Neural crest cell (in vitro differentiated cells): ENCODE data around the gene FRAT1. TPM values are rescaled to one million over a fixed set of nuclear protein-coding genes. Genes with fewer than 3 reads are reported as not detected.

Experiments
- DNase-seq: peaks from one replicate; pipeline ENCODE4 v3.0.0; 2021; ENCODE audit warnings: low read depth, mixed read lengths, low spot score
- H3K27ac Mint-ChIP-seq: one replicate; pipeline ENCODE4 v1.8.0; 2021; ENCODE audit warnings: mild to moderate bottlenecking, mixed read lengths; ENCODE audit not compliant: unreplicated experiment
- H3K27me3 Mint-ChIP-seq: 2 replicates; pipeline ENCODE4 v1.8.0; 2021; ENCODE audit warnings: low read depth, mild to moderate bottlenecking, mixed read lengths
- H3K36me3 Mint-ChIP-seq: 2 replicates; pipeline ENCODE4 v1.8.0; 2021; ENCODE audit warnings: low read depth, mild to moderate bottlenecking, mixed read lengths
- H3K4me1 Mint-ChIP-seq: 2 replicates; pipeline ENCODE4 v1.8.0; 2021; ENCODE audit warnings: mixed read lengths
- H3K4me3 Mint-ChIP-seq: one replicate; pipeline ENCODE4 v1.8.0; 2021; ENCODE audit warnings: mild to moderate bottlenecking, mixed read lengths
- H3K9me3 Mint-ChIP-seq: 2 replicates; pipeline ENCODE4 v1.8.0; 2021; ENCODE audit warnings: mixed read lengths
- total RNA-seq: library from RNA; stranded (reverse); gene quantifications from 2 replicates; pipeline ENCODE4 v1.2.1, GENCODE V29; 2021
- TF ChIP-seq, protein P1 (sequence below): fragments of 200-600 bp; sonication (generic); conservative IDR thresholded peaks from 2 replicates; pipeline ENCODE4 v1.5.0; 2021; ENCODE audit warnings: antibody characterized with exemption, mild to moderate bottlenecking

Gene FRAT1
- total RNA-seq, 1 donor from 2014 or later, result 2.2 TPM

- DNase-seq, result no peak
- H3K27me3 Mint-ChIP-seq, result peaks cover 25% of the 10 kb centered on the region
- peaks cover 6% of the 10 kb centered on the region for H3K4me1 Mint-ChIP-seq
- no peak overlapping the region for H3K27ac Mint-ChIP-seq
- H3K9me3 Mint-ChIP-seq, result no peaks in the 10 kb centered on the region
- H3K36me3 Mint-ChIP-seq, result no peaks in the 10 kb centered on the region
- TF ChIP-seq, protein P1, sequence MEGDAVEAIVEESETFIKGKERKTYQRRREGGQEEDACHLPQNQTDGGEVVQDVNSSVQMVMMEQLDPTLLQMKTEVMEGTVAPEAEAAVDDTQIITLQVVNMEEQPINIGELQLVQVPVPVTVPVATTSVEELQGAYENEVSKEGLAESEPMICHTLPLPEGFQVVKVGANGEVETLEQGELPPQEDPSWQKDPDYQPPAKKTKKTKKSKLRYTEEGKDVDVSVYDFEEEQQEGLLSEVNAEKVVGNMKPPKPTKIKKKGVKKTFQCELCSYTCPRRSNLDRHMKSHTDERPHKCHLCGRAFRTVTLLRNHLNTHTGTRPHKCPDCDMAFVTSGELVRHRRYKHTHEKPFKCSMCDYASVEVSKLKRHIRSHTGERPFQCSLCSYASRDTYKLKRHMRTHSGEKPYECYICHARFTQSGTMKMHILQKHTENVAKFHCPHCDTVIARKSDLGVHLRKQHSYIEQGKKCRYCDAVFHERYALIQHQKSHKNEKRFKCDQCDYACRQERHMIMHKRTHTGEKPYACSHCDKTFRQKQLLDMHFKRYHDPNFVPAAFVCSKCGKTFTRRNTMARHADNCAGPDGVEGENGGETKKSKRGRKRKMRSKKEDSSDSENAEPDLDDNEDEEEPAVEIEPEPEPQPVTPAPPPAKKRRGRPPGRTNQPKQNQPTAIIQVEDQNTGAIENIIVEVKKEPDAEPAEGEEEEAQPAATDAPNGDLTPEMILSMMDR, result no peak
- H3K4me3 Mint-ChIP-seq, result no peak overlapping the region
Measured at GRCh38 chr10:97314671-97315070, 4.4 kb upstream of the FRAT1 start.

DNA sequence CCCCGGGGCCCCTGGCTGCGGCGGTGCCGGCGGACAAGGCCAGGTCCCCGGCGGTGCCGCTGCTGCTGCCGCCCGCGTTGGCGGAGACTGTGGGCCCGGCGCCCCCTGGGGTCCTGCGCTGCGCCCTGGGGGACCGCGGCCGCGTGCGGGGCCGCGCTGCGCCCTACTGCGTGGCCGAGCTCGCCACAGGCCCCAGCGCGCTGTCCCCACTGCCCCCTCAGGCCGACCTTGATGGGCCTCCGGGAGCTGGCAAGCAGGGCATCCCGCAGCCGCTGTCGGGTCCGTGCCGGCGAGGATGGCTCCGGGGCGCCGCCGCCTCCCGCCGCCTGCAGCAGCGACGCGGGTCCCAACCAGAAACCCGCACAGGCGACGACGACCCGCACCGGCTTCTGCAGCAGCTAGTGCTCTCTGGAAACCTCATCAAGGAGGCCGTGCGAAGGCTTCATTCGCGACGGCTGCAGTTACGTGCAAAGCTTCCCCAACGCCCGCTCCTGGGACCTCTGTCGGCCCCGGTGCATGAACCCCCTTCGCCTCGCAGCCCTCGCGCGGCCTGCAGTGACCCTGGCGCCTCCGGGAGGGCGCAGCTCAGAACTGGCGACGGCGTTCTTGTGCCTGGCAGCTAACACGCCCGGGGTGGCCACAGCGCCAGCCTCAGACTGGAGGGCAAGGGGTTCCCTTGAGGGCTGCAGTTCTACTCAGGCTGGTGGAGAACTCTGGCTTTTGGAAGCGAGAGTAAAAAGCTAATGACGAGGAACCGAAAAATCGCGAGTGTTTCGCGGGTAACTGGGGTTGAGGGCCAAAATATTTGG lies 804 bp downstream of the FRAT1 start:
- TF ChIP-seq, protein P1, result no peak
- Mint-ChIP-seq H3K4me3 (peak overlapping the region; percentile 87), H3K27me3 (peaks cover 61% of the 10 kb centered on the region), H3K4me1 (peaks cover 25% of the 10 kb centered on the region), H3K9me3 (no peaks in the 10 kb centered on the region), H3K27ac (no peak overlapping the region), H3K36me3 (no peaks in the 10 kb centered on the region)
- DNase-seq, result peak; percentile 46

- H3K27ac Mint-ChIP-seq, result no peak overlapping the region
Measured at GRCh38 chr10:97320480-97321031, 1.5 kb downstream of the FRAT1 start.

DNA sequence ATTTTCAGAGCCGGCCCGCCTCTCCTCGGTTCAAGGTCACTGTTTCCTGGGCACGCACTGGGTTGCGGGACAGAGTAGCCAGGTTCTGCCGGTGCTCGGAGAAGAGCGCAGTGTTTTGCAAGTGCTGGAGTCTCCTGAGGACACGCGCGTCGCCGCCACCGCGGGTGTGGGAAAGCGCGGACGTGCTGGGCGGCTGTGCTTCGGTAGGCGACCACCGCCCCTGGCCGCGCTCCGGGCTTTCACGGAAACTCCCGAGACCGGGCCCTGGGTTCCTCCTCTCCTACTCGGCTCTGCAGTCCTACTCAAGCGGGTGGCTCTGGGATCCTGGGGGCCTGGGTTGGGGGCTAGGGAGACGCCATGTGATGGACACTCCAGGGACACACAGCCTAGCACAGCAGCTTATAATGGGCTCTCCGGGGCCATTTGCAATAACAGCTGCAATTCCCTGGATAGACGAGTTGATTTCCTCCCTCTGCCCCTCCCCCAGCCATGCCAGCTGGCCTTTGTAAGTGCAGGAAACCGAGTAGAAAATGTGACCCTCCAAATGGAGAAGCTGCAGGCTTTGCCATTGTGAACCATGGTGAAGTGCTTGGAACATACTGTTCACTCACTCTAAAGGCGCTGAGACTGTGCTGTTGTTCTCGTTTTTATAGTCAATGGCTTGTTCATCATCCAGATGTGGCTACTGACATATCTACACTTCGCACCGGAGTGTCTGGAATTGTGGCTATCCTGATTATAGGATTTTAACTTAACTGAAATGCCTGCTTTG lies 2.1 kb downstream of the FRAT1 start:
- Mint-ChIP-seq H3K27me3 (peaks cover 62% of the 10 kb centered on the region), H3K27ac (no peak overlapping the region), H3K4me3 (peak overlapping the region; percentile 87), H3K9me3 (no peaks in the 10 kb centered on the region), H3K36me3 (no peaks in the 10 kb centered on the region), H3K4me1 (peaks cover 25% of the 10 kb centered on the region)
- DNase-seq, result peak; percentile 18
- TF ChIP-seq, protein P1, result no peak

More at GRCh38 chr10:97320480-97321031, 1.5 kb downstream of the FRAT1 start:
- peak overlapping the region; percentile 87 for H3K4me3 Mint-ChIP-seq
- H3K4me1 Mint-ChIP-seq, result peaks cover 25% of the 10 kb centered on the region
- TF ChIP-seq, protein P1, result no peak
- no peaks in the 10 kb centered on the region for H3K36me3 Mint-ChIP-seq
- no peak for DNase-seq
- H3K9me3 Mint-ChIP-seq, result no peaks in the 10 kb centered on the region
- peaks cover 61% of the 10 kb centered on the region for H3K27me3 Mint-ChIP-seq

GRCh38 chr10:97321804-97322190 lies 2.7 kb downstream of the FRAT1 start:
- peaks cover 25% of the 10 kb centered on the region for H3K4me1 Mint-ChIP-seq
- no peak for DNase-seq
- no peaks in the 10 kb centered on the region for H3K9me3 Mint-ChIP-seq
- TF ChIP-seq, protein P1, result no peak
- H3K27me3 Mint-ChIP-seq, result peaks cover 62% of the 10 kb centered on the region
- H3K27ac Mint-ChIP-seq, result no peak overlapping the region
- peak overlapping the region; percentile 87 for H3K4me3 Mint-ChIP-seq
- no peaks in the 10 kb centered on the region for H3K36me3 Mint-ChIP-seq
